NCI-H2107 treated with DMSO at 0.1 percent for 48 hours (cell line): ENCODE results near the gene NAB2.
A peak's percentile ranks its signal among the peaks of the same experiment; 100 is the strongest.
"Not testable (repeated sequence)": the region's sequence is repeated elsewhere in the genome, so short reads cannot be mapped to it uniquely, and the experiment has no call there.

Source experiments
- DNase-seq: peaks from one replicate; lab custom pipeline; 2025; ENCODE audit not compliant: unreplicated experiment; lab: John Stamatoyannopoulos, UW

The NAB2 gene

DNA sequence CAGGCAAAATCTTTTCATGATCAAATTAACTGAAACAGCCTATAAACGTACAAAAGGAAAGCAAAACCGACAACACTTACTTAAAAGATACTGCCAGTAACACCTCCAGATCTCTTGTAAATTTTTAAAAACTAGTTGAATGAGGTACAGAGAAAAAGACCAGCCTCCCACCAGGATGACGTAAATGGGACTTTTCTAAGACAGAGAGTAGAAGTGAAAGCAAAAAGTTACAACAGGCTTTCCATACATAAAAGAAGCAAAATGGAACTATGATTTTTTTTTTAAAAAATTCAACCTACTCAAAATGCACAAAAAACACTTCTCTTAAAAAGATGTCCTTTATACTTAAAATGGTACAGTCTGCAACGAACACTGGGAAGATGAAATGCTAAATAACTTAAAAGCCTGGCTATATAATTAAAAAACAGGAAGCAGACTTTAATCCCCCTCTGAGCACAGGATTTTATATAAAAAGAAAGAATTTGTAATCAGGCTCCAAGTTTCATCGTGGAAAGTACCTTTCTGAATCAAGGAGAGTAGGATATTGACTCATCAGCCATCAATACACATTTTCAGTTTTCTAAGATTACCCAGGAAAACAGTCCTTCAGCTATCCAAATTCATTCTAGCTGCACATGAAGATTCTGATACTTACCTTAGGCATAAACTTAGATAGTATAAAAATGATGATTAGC is 24.8 kb upstream of the NAB2 start:
- DNase-seq = no peak

GRCh38 chr12:57066245-57066644 is 22.7 kb upstream of the NAB2 start:
- DNase-seq = no peak

DNA sequence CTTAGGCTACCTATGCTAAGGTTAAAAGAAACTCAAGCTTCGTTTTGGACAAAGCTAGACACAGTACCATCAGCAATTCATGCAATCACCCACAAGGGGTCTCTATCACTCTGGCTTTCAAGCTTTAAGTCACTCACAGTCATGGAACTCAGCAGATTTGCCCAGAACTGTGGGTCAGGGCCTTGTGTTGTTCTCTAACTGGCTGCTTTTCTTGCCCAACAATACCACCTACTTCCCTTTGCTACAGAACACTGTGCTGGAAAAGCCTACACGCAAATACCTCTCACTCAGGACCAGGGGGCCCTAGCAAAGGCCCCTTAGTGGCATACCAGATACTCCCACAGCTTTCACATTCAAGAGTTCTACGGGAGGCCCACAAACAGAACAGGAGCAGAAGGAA is 19.4 kb upstream of the NAB2 start:
- peak; percentile 80 for DNase-seq

GRCh38 chr12:57072661-57073060 is 16.3 kb upstream of the NAB2 start:
- DNase-seq = no peak

DNA sequence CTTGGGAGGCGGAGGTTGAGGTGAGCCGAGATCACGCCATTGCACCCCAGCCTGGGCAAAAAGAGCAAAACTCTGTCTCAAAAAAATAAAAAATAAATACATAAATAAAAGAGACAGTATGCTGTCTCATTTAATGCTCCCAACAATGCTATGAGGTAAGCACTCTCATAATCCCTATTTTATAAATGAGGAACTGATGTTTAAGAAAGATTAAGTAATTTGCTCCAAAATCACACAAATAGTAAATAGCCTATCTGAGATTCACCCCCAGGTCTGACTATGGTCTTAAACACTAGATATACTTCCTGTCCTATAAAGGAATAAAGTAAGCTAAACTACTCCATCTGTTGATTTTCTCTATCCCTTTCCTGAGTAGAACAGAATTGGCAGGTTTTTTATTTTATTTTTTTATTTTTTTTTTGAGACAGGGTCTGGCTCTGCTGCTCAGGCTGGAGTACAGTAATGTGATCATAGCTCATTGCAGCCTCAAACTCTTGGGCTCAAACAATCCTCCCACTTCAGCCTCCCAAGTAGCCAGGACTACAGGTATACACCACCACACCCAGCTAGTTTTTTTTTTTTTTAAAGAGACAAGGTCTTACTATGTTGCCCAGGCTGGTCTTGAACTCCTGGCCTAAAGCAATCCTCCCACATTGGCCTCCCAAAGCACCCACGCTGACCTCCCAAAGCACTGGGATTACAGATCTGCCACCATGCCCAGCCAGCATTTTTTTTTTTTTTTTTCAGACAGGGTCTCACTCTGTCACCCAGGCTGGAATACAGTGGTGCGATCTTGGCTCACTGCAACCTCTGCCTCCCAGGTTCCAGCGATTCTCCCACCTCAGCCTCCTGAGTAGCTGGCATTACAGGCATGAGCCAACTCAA is 15.1 kb upstream of the NAB2 start:
- not testable (repeated sequence) for DNase-seq

GRCh38 chr12:57078519-57079404 is 10.2 kb upstream of the NAB2 start, which contains the start of gene NEMP1:
Gene NEMP1 (minus strand): TSS chr12:57078791. CDS start chr12:57078745, 46 bp downstream.
- peak; percentile 100 for DNase-seq

GRCh38 chr12:57079821-57080220 is 9.1 kb upstream of the NAB2 start:
- DNase-seq = no peak

- DNase-seq = no peak
Observed at GRCh38 chr12:57080855-57081254, 8.1 kb upstream of the NAB2 start.

DNA sequence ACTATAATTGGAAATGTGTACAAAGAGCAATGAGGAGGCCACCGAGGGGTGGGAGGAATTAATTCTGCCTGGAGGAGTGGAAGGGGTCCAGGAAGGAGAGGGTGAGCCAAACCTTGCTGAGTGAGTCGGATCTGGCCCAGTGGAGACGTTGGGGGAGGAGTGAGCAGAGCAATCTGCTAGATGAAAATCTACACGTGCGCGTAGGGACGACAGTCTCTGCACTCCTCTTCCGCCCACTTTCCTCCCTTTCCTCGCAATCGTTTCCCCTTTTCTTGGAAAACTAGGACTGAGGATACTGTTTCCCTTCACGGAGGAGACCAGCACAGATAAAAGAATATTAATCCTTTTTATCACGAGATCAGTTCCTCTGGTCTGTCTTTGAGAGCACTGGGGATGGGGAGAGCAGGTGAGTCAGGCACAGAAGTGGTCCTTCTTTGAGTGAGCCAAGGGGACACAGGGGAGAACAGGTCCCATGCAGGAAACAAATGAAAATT is 2.9 kb upstream of the NAB2 start:
- DNase-seq = no peak

GRCh38 chr12:57086493-57087009 is 2.4 kb upstream of the NAB2 start:
- DNase-seq = peak; percentile 44

GRCh38 chr12:57087010-57087690 is 1.8 kb upstream of the NAB2 start:
- no peak for DNase-seq

GRCh38 chr12:57087691-57088353 is 1.1 kb upstream of the NAB2 start:
- no peak for DNase-seq

- no peak for DNase-seq
Observed at GRCh38 chr12:57089271-57090245, 644 bp downstream of the NAB2 start.

DNA sequence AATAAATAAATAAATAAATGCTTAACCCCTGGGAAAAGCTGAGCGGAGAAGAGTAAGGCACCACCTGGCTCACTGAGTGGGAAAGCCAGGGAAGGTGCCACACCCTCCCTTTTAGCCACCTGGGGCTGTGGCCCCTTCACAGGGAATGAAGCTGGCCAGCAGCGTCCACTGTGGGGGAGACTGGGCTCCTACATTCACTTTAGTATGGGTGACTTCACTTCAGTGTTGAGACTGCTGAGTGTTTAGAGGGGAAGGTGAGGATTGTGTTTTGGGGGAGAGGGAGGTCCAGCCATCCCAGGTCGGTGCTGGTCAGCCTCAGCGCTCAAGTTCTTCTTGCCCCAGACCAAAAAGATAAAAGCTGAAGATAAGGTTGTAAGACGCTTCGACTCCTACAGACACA is 1.6 kb downstream of the NAB2 start:
- DNase-seq = no peak

- DNase-seq = no peak
Observed at GRCh38 chr12:57090924-57091637, 2.2 kb downstream of the NAB2 start.

GRCh38 chr12:57091638-57092528 is 3.0 kb downstream of the NAB2 start:
- DNase-seq = no peak

GRCh38 chr12:57092529-57092862 is 3.6 kb downstream of the NAB2 start:
- DNase-seq = no peak
